Measurements from ENCODE around the gene NXN. TPM values are rescaled to one million over a fixed set of nuclear protein-coding genes. Genes with fewer than 3 reads are reported as not detected.

The NXN gene
- total RNA-seq, 2 donors from 2014 or later: 124 to 201 TPM

DNA sequence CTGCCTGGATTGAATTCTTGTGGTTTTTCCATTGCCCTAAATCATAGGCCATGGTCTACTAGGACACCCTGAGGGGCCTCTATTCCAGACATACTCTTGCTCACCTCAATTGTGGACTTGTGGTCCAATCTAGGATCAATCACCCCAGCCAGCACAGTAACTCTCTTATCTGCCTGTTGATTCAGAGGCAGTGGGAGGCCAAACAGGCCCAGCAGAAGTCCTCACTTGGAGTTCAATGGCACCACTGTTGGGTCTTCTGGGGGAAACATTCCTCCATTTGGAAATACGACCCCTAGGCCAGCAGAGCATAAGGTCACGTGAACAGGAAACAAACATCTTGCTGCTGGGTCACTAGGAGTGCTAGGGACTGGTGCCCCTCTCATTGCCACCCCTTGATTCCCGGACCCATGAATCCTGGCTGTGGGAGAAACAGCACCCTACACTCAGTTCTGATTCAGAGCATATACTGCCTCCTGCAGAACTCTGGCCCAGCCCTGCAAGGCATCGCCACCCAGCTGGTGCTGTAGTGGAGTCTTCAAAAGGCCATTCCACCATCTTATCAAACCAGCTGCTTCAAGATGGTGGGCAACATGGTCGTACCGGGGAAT is 6.8 kb upstream of the NXN start:
- H3K27ac ChIP-seq (ENCODE audit: low read depth, low read length): no peak overlapping the region
- 90 to 93% methylated on average over 4 to 6 of the region's 6 CpGs for WGBS, 2 experiments (ENCODE audit: insufficient coverage in 1 of 2, insufficient read length in 1 of 2)
- DNase-seq: no peak
- no peaks in the 10 kb centered on the region for H3K9me3 ChIP-seq (ENCODE audit: control insufficient read depth, low read length)
- H3K4me3 ChIP-seq (ENCODE audit: low read length): no peak overlapping the region
- Mint-ChIP-seq H3K4me3 (no peak overlapping the region), H3K36me3 (ENCODE audit: low read depth) (no peaks in the 10 kb centered on the region), H3K27me3 (ENCODE audit: insufficient read depth) (peaks cover 3% of the 10 kb centered on the region), H3K9me3 (no peaks in the 10 kb centered on the region), H3K27ac (no peak overlapping the region), H3K4me1 (peaks cover under 1% of the 10 kb centered on the region)
- no peaks in the 10 kb centered on the region for H3K36me3 ChIP-seq (ENCODE audit: control insufficient read depth, insufficient read depth, low read length)
- H3K27me3 ChIP-seq (ENCODE audit: control insufficient read depth, insufficient read depth, low read length, poor library complexity, severe bottlenecking): no peaks in the 10 kb centered on the region
- TF ChIP-seq, protein P1, sequence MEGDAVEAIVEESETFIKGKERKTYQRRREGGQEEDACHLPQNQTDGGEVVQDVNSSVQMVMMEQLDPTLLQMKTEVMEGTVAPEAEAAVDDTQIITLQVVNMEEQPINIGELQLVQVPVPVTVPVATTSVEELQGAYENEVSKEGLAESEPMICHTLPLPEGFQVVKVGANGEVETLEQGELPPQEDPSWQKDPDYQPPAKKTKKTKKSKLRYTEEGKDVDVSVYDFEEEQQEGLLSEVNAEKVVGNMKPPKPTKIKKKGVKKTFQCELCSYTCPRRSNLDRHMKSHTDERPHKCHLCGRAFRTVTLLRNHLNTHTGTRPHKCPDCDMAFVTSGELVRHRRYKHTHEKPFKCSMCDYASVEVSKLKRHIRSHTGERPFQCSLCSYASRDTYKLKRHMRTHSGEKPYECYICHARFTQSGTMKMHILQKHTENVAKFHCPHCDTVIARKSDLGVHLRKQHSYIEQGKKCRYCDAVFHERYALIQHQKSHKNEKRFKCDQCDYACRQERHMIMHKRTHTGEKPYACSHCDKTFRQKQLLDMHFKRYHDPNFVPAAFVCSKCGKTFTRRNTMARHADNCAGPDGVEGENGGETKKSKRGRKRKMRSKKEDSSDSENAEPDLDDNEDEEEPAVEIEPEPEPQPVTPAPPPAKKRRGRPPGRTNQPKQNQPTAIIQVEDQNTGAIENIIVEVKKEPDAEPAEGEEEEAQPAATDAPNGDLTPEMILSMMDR (conservative IDR thresholded peaks at IDR 0.05): no peak
- H3K4me1 ChIP-seq (ENCODE audit: control insufficient read depth, insufficient read depth, low read length): no peaks in the 10 kb centered on the region
- H3K9ac ChIP-seq (ENCODE audit: extremely low read depth, low read length, poor library complexity, severe bottlenecking): no peak overlapping the region

DNA sequence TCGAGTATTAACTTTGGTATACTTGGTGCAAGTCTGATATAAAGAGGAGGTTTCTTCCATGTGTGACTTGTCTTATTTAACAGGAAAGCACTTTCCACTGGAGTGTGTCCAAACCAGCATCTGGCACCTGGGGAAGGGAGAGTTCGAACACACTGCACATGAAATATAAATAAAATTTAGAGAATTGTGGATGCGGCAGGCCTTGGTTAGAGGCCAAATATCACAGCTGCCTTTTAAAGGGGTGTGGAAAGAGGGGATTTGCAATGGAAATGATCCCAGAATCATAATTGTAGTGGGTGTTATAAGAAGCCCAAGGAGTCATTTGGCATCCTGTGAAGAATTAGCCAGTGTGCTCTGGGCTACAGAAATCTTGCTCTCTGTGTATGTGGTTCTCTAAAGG is 4.3 kb upstream of the NXN start:
- 97 to 100% methylated on average over 2 to 3 of the region's 3 CpGs for WGBS, 2 experiments (ENCODE audit: insufficient coverage in 1 of 2, insufficient read length in 1 of 2)
- Histone ChIP-seq H3K36me3 (ENCODE audit: control insufficient read depth, insufficient read depth, low read length) (no peaks in the 10 kb centered on the region), H3K9me3 (ENCODE audit: control insufficient read depth, low read length) (no peaks in the 10 kb centered on the region), H3K9ac (ENCODE audit: extremely low read depth, low read length, poor library complexity, severe bottlenecking) (no peak overlapping the region), H3K4me3 (ENCODE audit: low read length) (no peak overlapping the region), H3K4me1 (ENCODE audit: control insufficient read depth, insufficient read depth, low read length) (no peaks in the 10 kb centered on the region), H3K27ac (ENCODE audit: low read depth, low read length) (no peak overlapping the region), H3K27me3 (ENCODE audit: control insufficient read depth, insufficient read depth, low read length, poor library complexity, severe bottlenecking) (no peaks in the 10 kb centered on the region)
- peaks cover 4% of the 10 kb centered on the region for H3K4me1 Mint-ChIP-seq
- H3K27me3 Mint-ChIP-seq (ENCODE audit: insufficient read depth): no peaks in the 10 kb centered on the region
- H3K27ac Mint-ChIP-seq: no peak overlapping the region
- TF ChIP-seq, protein P1 (conservative IDR thresholded peaks at IDR 0.05): no peak
- no peak overlapping the region for H3K4me3 Mint-ChIP-seq
- no peaks in the 10 kb centered on the region for H3K36me3 Mint-ChIP-seq (ENCODE audit: low read depth)
- no peak for DNase-seq
- no peaks in the 10 kb centered on the region for H3K9me3 Mint-ChIP-seq

GRCh38 chr17:981292-981658 is 1.7 kb upstream of the NXN start:
- Mint-ChIP-seq H3K27ac (peak overlapping the region; percentile 89), H3K27me3 (ENCODE audit: insufficient read depth) (no peaks in the 10 kb centered on the region)
- no peak for DNase-seq

More at GRCh38 chr17:981292-981658, 1.7 kb upstream of the NXN start:
- TF ChIP-seq, protein P1 (conservative IDR thresholded peaks at IDR 0.05): no peak
- Histone ChIP-seq H3K9me3 (ENCODE audit: control insufficient read depth, low read length) (no peaks in the 10 kb centered on the region), H3K27ac (ENCODE audit: low read depth, low read length) (no peak overlapping the region), H3K9ac (ENCODE audit: extremely low read depth, low read length, poor library complexity, severe bottlenecking) (no peak overlapping the region), H3K4me3 (ENCODE audit: low read length) (peak overlapping the region; percentile 72), H3K4me1 (ENCODE audit: control insufficient read depth, insufficient read depth, low read length) (no peaks in the 10 kb centered on the region), H3K27me3 (ENCODE audit: control insufficient read depth, insufficient read depth, low read length, poor library complexity, severe bottlenecking) (no peaks in the 10 kb centered on the region), H3K36me3 (ENCODE audit: control insufficient read depth, insufficient read depth, low read length) (peaks cover 15% of the 10 kb centered on the region)
- H3K36me3 Mint-ChIP-seq (ENCODE audit: low read depth): peaks cover 5% of the 10 kb centered on the region
- 21 to 34% methylated on average over 7 to 10 of the region's 10 CpGs for WGBS, 2 experiments (ENCODE audit: insufficient coverage in 1 of 2, insufficient read length in 1 of 2)
- no peaks in the 10 kb centered on the region for H3K9me3 Mint-ChIP-seq
- H3K4me3 Mint-ChIP-seq: peak overlapping the region; percentile 90
- H3K4me1 Mint-ChIP-seq: peaks cover 20% of the 10 kb centered on the region
